NT2/D1 (cell line): ENCODE measurements around the gene IL17RD.

Source experiments
- DNase-seq: peaks from one replicate; pipeline ENCODE4 v3.0.0-alpha.2; 2011; ENCODE audit warnings: low read depth, low spot score
- H3K27me3 ChIP-seq: 2 replicates; pipeline ENCODE4 v1.6.0; 2011; ENCODE audit warnings: mild to moderate bottlenecking; ENCODE audit not compliant: insufficient read length, insufficient read depth
- H3K36me3 ChIP-seq: 2 replicates; pipeline ENCODE4 v1.6.1; 2011; ENCODE audit warnings: mild to moderate bottlenecking, low read length, mixed read lengths; ENCODE audit not compliant: insufficient read depth, insufficient read length
- H3K4me1 ChIP-seq: 2 replicates; pipeline ENCODE4 v1.5.1; 2011; ENCODE audit not compliant: insufficient read depth, insufficient read length
- H3K4me3 ChIP-seq: 2 replicates; pipeline ENCODE4 v1.5.1; 2011; ENCODE audit warnings: low read depth; ENCODE audit not compliant: insufficient read length
- H3K9ac ChIP-seq: 2 replicates; pipeline ENCODE4 v1.6.0; 2011; ENCODE audit warnings: low read depth; ENCODE audit not compliant: insufficient read length
- H3K9me3 ChIP-seq: 2 replicates; pipeline ENCODE4 v1.5.1; 2011; ENCODE audit warnings: mild to moderate bottlenecking, low read length; ENCODE audit not compliant: insufficient read depth
- SUZ12 ChIP-seq: IDR thresholded peaks from 2 replicates; pipeline ENCODE4 v1.6.1; 2011; ENCODE audit not compliant: insufficient read length, insufficient read depth; ENCODE audit errors: extremely low read depth
- YY1 ChIP-seq: IDR thresholded peaks from 2 replicates; pipeline ENCODE4 v1.6.1; 2011; ENCODE audit not compliant: insufficient read length, insufficient read depth
- ZNF274 ChIP-seq: IDR thresholded peaks from 2 replicates; pipeline ENCODE4 v1.6.1; 2011; ENCODE audit warnings: mild to moderate bottlenecking, low read depth, low read length

Gene IL17RD

GRCh38 chr3:57179580-57180410 is 14.6 kb upstream of the IL17RD start:
- Histone ChIP-seq H3K9me3 (peaks cover 10% of the 10 kb centered on the region; the same call in 1 of the 2 replicates), H3K36me3 (no peaks in the 10 kb centered on the region), H3K4me1 (no peaks in the 10 kb centered on the region), H3K27me3 (no peaks in the 10 kb centered on the region), H3K4me3 (no peak overlapping the region), H3K9ac (no peak overlapping the region)
- DNase-seq: no peak
- no peak for TF ChIP-seq SUZ12
- TF ChIP-seq YY1: no peak
- no peak for TF ChIP-seq ZNF274

- no peak for DNase-seq
- Histone ChIP-seq H3K27me3 (peaks cover 2% of the 10 kb centered on the region), H3K4me3 (no peak overlapping the region), H3K36me3 (no peaks in the 10 kb centered on the region), H3K9me3 (no peaks in the 10 kb centered on the region), H3K4me1 (no peaks in the 10 kb centered on the region), H3K9ac (no peak overlapping the region)
- no peak for TF ChIP-seq YY1
- no peak for TF ChIP-seq SUZ12
- no peak for TF ChIP-seq ZNF274
Observed at GRCh38 chr3:57176045-57176444, 10.9 kb upstream of the IL17RD start.

GRCh38 chr3:57173687-57174086 is 8.5 kb upstream of the IL17RD start:
- H3K27me3 ChIP-seq: peaks cover 16% of the 10 kb centered on the region
- peaks cover 2% of the 10 kb centered on the region for H3K4me1 ChIP-seq
- no peaks in the 10 kb centered on the region for H3K9me3 ChIP-seq
- no peak overlapping the region for H3K4me3 ChIP-seq
- no peak for DNase-seq
- H3K36me3 ChIP-seq: no peaks in the 10 kb centered on the region
- H3K9ac ChIP-seq: no peak overlapping the region
- TF ChIP-seq YY1: no peak
- no peak for TF ChIP-seq SUZ12
- TF ChIP-seq ZNF274: no peak

GRCh38 chr3:57170946-57171345 is 5.8 kb upstream of the IL17RD start:
- Histone ChIP-seq H3K9ac (no peak overlapping the region), H3K4me3 (no peak overlapping the region), H3K4me1 (peaks cover 7% of the 10 kb centered on the region), H3K9me3 (no peaks in the 10 kb centered on the region), H3K27me3 (peaks cover 36% of the 10 kb centered on the region), H3K36me3 (no peaks in the 10 kb centered on the region)
- no peak for TF ChIP-seq SUZ12
- no peak for TF ChIP-seq ZNF274
- no peak for TF ChIP-seq YY1
- no peak for DNase-seq

GRCh38 chr3:57169872-57170623 is 4.9 kb upstream of the IL17RD start:
- TF ChIP-seq SUZ12 (no peak), YY1 (no peak), ZNF274 (no peak)
- no peaks in the 10 kb centered on the region for H3K9me3 ChIP-seq
- H3K27me3 ChIP-seq: peaks cover 37% of the 10 kb centered on the region
- peak overlapping the region; percentile 25 for H3K4me3 ChIP-seq
- peaks cover 7% of the 10 kb centered on the region for H3K4me1 ChIP-seq
- DNase-seq: peak; percentile 82
- H3K9ac ChIP-seq: peak overlapping the region; percentile 74
- no peaks in the 10 kb centered on the region for H3K36me3 ChIP-seq

GRCh38 chr3:57169108-57169507 is 4.0 kb upstream of the IL17RD start:
- TF ChIP-seq SUZ12: no peak
- no peak for TF ChIP-seq ZNF274
- TF ChIP-seq YY1: no peak
- H3K9ac ChIP-seq: no peak overlapping the region
- no peaks in the 10 kb centered on the region for H3K36me3 ChIP-seq
- H3K4me3 ChIP-seq: no peak overlapping the region
- DNase-seq: no peak
- H3K9me3 ChIP-seq: no peaks in the 10 kb centered on the region
- peaks cover 42% of the 10 kb centered on the region for H3K27me3 ChIP-seq
- peaks cover 7% of the 10 kb centered on the region for H3K4me1 ChIP-seq

- TF ChIP-seq YY1: no peak
- TF ChIP-seq ZNF274: no peak
- no peak for TF ChIP-seq SUZ12
Observed at GRCh38 chr3:57168151-57168550, 3.0 kb upstream of the IL17RD start.

More at GRCh38 chr3:57168151-57168550, 3.0 kb upstream of the IL17RD start:
- Histone ChIP-seq H3K27me3 (peaks cover 51% of the 10 kb centered on the region), H3K4me1 (peaks cover 11% of the 10 kb centered on the region), H3K9ac (no peak overlapping the region), H3K36me3 (peaks cover 5% of the 10 kb centered on the region), H3K9me3 (no peaks in the 10 kb centered on the region), H3K4me3 (no peak overlapping the region)
- DNase-seq: no peak
